ENCODE measurements around the gene QPCT. TPM values are rescaled to one million over a fixed set of nuclear protein-coding genes. Genes with fewer than 3 reads are reported as not detected.

The QPCT gene
- total RNA-seq, 4 donors from 2014 or later = 1.5 to 4.8 (median 3.1) TPM

DNA sequence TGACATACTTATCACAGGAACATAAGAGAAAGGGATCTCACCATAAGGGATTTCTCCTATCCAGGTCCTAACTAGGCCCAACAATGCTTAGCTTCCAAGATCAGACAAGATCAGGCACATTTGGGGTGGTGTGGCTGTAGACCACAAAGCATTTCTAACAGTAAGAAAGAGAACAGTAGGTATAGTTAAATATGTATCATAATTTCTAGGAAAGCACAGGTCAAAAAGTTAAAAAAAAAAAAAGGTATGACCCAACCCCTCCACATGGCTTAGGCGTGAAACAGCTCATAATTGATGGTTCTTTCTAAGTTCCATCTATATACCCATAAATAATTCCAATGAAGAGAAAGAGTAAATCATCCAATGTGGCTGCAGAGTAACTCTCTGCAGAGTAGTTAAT lies 26.7 kb upstream of the QPCT start:
- Histone ChIP-seq H3K9me3 (no peaks in the 10 kb centered on the region), H3K27ac (no peak overlapping the region), H3K27me3 (no peaks in the 10 kb centered on the region), H3K36me3 (peaks cover 0 to 9% (median 0%) of the 10 kb centered on the region in 3 donors), H3K4me1 (peaks cover 0 to 92% (median 5%) of the 10 kb centered on the region in 4 donors), H3K4me3 (no peak overlapping the region)
- TF ChIP-seq, protein P1, sequence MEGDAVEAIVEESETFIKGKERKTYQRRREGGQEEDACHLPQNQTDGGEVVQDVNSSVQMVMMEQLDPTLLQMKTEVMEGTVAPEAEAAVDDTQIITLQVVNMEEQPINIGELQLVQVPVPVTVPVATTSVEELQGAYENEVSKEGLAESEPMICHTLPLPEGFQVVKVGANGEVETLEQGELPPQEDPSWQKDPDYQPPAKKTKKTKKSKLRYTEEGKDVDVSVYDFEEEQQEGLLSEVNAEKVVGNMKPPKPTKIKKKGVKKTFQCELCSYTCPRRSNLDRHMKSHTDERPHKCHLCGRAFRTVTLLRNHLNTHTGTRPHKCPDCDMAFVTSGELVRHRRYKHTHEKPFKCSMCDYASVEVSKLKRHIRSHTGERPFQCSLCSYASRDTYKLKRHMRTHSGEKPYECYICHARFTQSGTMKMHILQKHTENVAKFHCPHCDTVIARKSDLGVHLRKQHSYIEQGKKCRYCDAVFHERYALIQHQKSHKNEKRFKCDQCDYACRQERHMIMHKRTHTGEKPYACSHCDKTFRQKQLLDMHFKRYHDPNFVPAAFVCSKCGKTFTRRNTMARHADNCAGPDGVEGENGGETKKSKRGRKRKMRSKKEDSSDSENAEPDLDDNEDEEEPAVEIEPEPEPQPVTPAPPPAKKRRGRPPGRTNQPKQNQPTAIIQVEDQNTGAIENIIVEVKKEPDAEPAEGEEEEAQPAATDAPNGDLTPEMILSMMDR (IDR thresholded peaks at IDR 0.05) = no peak
- TF ChIP-seq POLR2A (IDR thresholded peaks at IDR 0.05) = no peak
- TF ChIP-seq EP300 (IDR thresholded peaks at IDR 0.05) = no peak
- 95 to 96% methylated on average over 1 of the region's 1 CpG for WGBS, 2 donors
- no peak for DNase-seq (ENCODE audit: low spot score in 2 of 2)

DNA sequence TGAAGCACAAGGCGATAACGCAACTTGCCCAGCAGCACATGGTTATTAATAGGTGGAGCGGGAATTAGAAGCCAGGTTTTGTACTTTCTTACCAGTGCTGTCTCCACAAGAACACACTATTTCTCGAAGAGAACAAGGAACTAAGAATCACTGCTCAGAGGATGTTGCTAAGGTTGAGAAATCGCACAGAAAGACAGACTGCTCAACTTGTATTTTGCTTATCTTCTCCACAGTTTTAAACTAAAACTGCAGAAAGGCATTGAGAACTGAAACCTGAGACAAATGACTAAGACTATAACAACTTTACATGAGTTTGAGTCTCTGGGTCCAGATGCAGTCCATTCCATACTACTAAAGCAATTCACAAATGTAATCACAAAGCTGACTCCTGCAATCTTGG lies 26.0 kb upstream of the QPCT start:
- 58 to 65% methylated on average over 5 of the region's 5 CpGs for WGBS, 2 donors
- H3K9me3 ChIP-seq = no peaks in the 10 kb centered on the region
- no peak overlapping the region for H3K4me3 ChIP-seq
- H3K36me3 ChIP-seq = peaks cover 0 to 9% (median 0%) of the 10 kb centered on the region in 3 donors
- DNase-seq (ENCODE audit: low spot score in 2 of 2) = no peak
- H3K4me1 ChIP-seq = peaks cover 0 to 91% (median 5%) of the 10 kb centered on the region in 4 donors
- H3K27me3 ChIP-seq = no peaks in the 10 kb centered on the region
- TF ChIP-seq, protein P1 (IDR thresholded peaks at IDR 0.05) = no peak
- TF ChIP-seq EP300 (IDR thresholded peaks at IDR 0.05) (no peak), POLR2A (IDR thresholded peaks at IDR 0.05) (no peak)
- peak overlapping the region in 1 of 4 donors; percentile 34 for H3K27ac ChIP-seq

DNA sequence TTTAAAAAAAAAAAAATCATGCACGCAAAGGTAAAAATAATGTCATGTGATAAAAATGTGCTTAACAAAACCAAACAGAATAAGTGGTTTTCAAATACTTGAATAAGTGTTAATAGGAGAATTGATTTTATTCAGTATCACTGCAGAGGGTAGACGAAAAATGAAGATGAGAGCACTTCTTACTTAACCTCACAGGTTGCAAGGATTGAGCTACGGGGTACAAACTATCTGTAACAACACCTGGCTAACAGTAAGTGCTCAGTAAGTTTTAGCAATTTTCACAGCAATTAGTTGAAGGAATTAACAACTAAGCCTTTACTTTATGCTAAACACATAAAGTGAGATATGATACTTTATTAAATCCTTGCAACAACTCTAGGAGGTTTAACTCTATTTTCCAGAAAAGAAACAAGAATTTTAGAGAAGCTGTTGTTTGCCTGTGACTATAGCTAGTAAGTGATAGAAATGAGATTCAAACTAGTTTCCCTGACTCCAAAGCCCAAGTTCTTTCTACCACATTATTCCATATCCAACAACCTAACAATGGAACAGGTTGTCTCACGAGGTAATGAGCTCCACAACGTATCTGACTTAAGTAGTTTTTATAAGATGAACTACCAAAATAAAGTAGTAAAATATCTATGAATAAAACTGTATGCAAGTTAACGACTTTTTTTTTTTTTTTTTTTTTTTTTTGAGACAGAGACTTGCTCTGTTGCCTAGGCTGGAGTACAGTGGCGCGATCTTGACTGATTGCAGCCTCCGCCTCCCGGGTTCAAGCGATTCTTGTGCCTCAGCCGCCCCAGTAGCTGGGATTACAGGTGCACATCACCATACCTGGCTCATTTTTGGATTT lies 24.4 kb upstream of the QPCT start:
- 86 to 92% methylated on average over 12 of the region's 12 CpGs for WGBS, 2 donors
- Histone ChIP-seq H3K36me3 (peaks cover 0 to 9% (median 0%) of the 10 kb centered on the region in 3 donors), H3K27me3 (no peaks in the 10 kb centered on the region), H3K4me1 (peaks cover 0 to 78% (median 5%) of the 10 kb centered on the region in 4 donors), H3K4me3 (no peak overlapping the region), H3K9me3 (no peaks in the 10 kb centered on the region), H3K27ac (no peak overlapping the region)
- TF ChIP-seq POLR2A (IDR thresholded peaks at IDR 0.05) (no peak), EP300 (IDR thresholded peaks at IDR 0.05) (no peak)
- TF ChIP-seq, protein P1 (IDR thresholded peaks at IDR 0.05) = no peak
- no peak for DNase-seq (ENCODE audit: low spot score in 2 of 2)

DNA sequence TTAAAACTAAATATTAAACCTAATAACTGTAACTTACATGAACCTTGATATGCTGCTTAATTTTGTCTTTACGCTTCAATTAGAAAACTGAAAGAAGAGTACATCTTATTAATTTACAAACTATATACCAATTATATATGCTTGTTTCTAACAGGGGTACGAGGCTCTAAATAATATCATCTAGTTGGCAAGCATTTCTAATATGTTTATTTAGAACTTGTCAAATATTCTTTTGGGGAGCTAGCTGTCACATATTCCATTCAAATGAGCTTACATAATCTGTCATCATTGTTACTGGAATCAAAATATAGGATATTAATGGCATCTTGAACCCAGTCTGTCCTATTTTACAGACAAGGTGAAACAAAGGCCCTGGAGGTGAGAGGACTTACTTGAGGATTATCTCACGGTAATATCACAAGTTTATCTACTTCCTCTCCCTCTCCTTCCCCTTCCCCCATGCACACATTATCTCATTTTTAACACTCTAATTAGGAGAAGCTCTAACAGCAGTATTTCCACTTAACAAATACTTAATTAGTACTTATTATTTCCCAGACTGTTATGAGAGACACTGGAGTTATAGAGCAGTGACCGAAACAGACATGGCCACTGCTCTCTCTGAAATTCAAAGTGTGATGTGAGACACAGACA lies 23.3 kb upstream of the QPCT start:
- H3K9me3 ChIP-seq = no peaks in the 10 kb centered on the region
- H3K27ac ChIP-seq = no peak overlapping the region
- H3K27me3 ChIP-seq = no peaks in the 10 kb centered on the region
- WGBS, 2 donors = 72 to 74% methylated on average over 4 of the region's 4 CpGs
- H3K36me3 ChIP-seq = peaks cover 0 to under 1% (median 0%) of the 10 kb centered on the region in 3 donors
- H3K4me3 ChIP-seq = no peak overlapping the region
- DNase-seq (ENCODE audit: low spot score in 2 of 2) = no peak
- peaks cover 0 to 77% (median 9%) of the 10 kb centered on the region in 4 donors for H3K4me1 ChIP-seq
- no peak for TF ChIP-seq EP300 (IDR thresholded peaks at IDR 0.05)
- TF ChIP-seq, protein P1 (IDR thresholded peaks at IDR 0.05) = no peak
- no peak for TF ChIP-seq POLR2A (IDR thresholded peaks at IDR 0.05)

DNA sequence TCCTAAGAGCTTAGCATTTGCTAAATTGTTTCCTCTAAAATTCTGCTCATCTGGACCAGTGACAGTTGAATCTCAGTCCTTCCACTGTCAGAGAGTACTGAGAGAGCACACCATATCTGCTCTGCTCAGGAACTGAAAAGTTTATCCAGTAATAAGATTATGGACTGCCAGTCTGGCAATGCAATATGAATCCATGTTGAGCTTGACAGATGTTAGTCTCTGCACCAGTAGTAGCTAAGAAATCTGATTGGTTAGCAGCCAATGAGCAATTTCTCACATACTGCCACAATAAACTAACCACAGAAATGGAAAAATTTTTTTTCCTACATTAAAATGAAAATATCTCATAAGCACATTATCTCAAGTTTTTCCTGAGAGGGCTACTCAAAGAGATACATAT lies 22.1 kb upstream of the QPCT start:
- Histone ChIP-seq H3K36me3 (no peaks in the 10 kb centered on the region), H3K27me3 (no peaks in the 10 kb centered on the region), H3K9me3 (no peaks in the 10 kb centered on the region), H3K27ac (peak overlapping the region in 3 of 4 donors; percentile 94 to 97 (median 95)), H3K4me1 (peaks cover 0 to 76% (median 9%) of the 10 kb centered on the region in 4 donors), H3K4me3 (peak overlapping the region in 2 of 4 donors; percentile 78 to 79)
- no peak for DNase-seq (ENCODE audit: low spot score in 2 of 2)
- TF ChIP-seq EP300 (IDR thresholded peaks at IDR 0.05) (no peak), POLR2A (IDR thresholded peaks at IDR 0.05) (no peak)
- TF ChIP-seq, protein P1 (IDR thresholded peaks at IDR 0.05) = no peak

Data from tibial nerve (tissue), 4 donors.